ENCODE data around the gene NEIL1. TPM values are rescaled to one million over a fixed set of nuclear protein-coding genes. Genes with fewer than 3 reads are reported as not detected.

The NEIL1 gene
- total and polyA plus RNA-seq, 2 experiments from 2014 or later = 25.4 to 27.6 TPM

DNA sequence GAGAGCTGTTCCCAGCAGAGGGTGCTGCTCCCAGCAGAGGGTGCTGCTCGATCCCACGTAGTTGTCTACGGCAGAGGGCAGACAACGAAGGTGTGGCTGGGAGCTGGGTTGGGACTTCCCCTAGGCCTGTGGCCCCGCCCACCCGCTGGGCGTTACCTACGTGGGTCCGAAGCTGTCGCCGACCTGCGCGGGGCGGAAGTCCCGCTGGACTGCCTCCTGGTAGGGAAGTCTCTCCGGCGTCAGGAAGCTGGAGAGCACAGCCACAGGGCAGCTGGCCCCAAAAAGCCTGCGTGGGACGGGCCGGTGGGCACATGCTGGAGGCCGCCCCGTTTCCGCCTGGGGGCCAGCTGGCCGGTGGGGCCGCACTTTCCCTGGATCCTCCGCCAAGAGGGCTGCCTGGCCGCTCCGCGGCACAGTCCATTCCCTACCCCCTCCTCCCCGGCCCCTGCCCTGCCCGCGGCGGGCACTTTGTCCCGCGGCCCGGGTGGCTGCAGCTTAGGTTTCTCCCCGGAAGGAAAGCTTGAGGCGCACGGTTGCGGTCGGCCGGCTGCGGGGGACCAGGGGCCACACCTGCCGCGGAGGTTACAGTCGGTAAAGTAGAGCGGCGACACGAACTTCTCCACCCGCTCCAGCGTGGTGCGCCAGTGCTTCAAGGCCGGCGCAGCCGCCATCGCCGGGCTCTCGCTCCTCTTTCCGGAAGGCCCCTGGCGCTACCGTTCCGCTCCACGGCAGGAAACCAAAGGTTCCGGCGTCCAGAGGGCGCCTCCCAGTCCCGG is 21.3 kb downstream of the NEIL1 start, which contains the start of gene MAN2C1:
TSS of gene MAN2C1 (minus strand) at position 695 of the 776 bp plus-strand sequence. CDS start at position 671, 24 bp downstream.
- 1% methylated on average over 58 of the region's 67 CpGs for WGBS (ENCODE audit: low lambda C conversion rate, missing lambda C conversion rate)
- Histone ChIP-seq H4K20me1 (ENCODE audit: insufficient read depth, poor library complexity, severe bottlenecking) (no peaks in the 10 kb centered on the region), H3K27ac (peak within 1 kb of the TSS; percentile 98), H3K4me3 (peak within 1 kb of the TSS; percentile 82), H3K4me2 (peak within 1 kb of the TSS; percentile 85), H3K4me1 (ENCODE audit: insufficient read depth) (peaks cover 11% of the 10 kb centered on the region), H3K9me3 (ENCODE audit: low read depth) (no peaks in the 10 kb centered on the region), H3K9me2 (replicated peaks; ENCODE audit: insufficient read depth) (no peaks in the 10 kb centered on the region), H3K36me3 (replicated peaks; ENCODE audit: insufficient read depth, low read depth) (no peaks in the 10 kb centered on the region), H3K27me3 (no peaks in the 10 kb centered on the region), H2AFZ (peak within 1 kb of the TSS; percentile 70), H3K79me2 (peaks cover 29% of the 10 kb centered on the region)
- no peak for TF ChIP-seq EZH2 (IDR thresholded peaks at IDR 0.05; ENCODE audit: borderline replicate concordance)
- TF ChIP-seq, protein P1, sequence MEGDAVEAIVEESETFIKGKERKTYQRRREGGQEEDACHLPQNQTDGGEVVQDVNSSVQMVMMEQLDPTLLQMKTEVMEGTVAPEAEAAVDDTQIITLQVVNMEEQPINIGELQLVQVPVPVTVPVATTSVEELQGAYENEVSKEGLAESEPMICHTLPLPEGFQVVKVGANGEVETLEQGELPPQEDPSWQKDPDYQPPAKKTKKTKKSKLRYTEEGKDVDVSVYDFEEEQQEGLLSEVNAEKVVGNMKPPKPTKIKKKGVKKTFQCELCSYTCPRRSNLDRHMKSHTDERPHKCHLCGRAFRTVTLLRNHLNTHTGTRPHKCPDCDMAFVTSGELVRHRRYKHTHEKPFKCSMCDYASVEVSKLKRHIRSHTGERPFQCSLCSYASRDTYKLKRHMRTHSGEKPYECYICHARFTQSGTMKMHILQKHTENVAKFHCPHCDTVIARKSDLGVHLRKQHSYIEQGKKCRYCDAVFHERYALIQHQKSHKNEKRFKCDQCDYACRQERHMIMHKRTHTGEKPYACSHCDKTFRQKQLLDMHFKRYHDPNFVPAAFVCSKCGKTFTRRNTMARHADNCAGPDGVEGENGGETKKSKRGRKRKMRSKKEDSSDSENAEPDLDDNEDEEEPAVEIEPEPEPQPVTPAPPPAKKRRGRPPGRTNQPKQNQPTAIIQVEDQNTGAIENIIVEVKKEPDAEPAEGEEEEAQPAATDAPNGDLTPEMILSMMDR (IDR thresholded peaks at IDR 0.05; ENCODE audit: poor library complexity) = peak; percentile 86
- peak; percentile 99 for DNase-seq (ENCODE audit: low spot score)

DNA sequence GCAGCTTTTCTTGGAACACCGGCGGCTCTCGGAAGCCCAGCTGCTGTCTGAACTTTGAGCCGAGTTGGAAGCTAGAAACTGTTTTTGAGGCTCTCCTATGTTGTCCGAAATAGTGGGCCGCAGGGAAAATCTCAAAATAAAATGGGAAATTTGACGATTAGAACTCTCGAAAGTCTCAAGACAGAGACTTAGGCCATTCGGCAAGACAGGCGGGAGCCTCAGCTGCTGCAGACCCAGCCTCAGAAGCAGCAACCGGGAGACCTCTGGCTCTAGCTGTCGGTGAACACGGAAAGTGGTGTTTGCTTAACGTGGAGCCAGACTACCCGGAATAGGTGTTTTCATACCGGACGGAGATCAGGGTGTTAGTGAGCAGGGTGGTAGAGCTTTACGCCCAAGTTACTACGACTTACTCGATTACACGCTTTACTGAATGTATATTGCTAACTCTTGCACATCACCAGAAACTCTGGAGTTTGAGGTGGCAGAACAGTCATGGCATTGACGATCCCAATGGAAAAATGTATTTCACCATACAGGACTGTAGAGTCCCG is 21.9 kb downstream of the NEIL1 start:
- no peaks in the 10 kb centered on the region for H3K9me2 ChIP-seq (replicated peaks; ENCODE audit: insufficient read depth)
- H3K27me3 ChIP-seq = no peaks in the 10 kb centered on the region
- H3K4me3 ChIP-seq = peak overlapping the region; percentile 82
- TF ChIP-seq EZH2 (IDR thresholded peaks at IDR 0.05; ENCODE audit: borderline replicate concordance) = no peak
- TF ChIP-seq, protein P1 (IDR thresholded peaks at IDR 0.05; ENCODE audit: poor library complexity) = no peak
- TF ChIP-seq EZH2phosphoT487 (IDR thresholded peaks at IDR 0.05; ENCODE audit: low read depth, severe bottlenecking, unreplicated experiment) = no peak
- H4K20me1 ChIP-seq (ENCODE audit: insufficient read depth, poor library complexity, severe bottlenecking) = no peaks in the 10 kb centered on the region
- peak overlapping the region; percentile 42 for H2AFZ ChIP-seq
- peak overlapping the region; percentile 98 for H3K27ac ChIP-seq
- DNase-seq (ENCODE audit: low spot score) = no peak
- 4% methylated on average over 23 of the region's 23 CpGs for WGBS (ENCODE audit: low lambda C conversion rate, missing lambda C conversion rate)
- peaks cover 11% of the 10 kb centered on the region for H3K4me1 ChIP-seq (ENCODE audit: insufficient read depth)
- peak overlapping the region; percentile 85 for H3K4me2 ChIP-seq
- H3K9me3 ChIP-seq (ENCODE audit: low read depth) = no peaks in the 10 kb centered on the region
- peaks cover 31% of the 10 kb centered on the region for H3K79me2 ChIP-seq
- H3K36me3 ChIP-seq (replicated peaks; ENCODE audit: insufficient read depth, low read depth) = no peaks in the 10 kb centered on the region

DNA sequence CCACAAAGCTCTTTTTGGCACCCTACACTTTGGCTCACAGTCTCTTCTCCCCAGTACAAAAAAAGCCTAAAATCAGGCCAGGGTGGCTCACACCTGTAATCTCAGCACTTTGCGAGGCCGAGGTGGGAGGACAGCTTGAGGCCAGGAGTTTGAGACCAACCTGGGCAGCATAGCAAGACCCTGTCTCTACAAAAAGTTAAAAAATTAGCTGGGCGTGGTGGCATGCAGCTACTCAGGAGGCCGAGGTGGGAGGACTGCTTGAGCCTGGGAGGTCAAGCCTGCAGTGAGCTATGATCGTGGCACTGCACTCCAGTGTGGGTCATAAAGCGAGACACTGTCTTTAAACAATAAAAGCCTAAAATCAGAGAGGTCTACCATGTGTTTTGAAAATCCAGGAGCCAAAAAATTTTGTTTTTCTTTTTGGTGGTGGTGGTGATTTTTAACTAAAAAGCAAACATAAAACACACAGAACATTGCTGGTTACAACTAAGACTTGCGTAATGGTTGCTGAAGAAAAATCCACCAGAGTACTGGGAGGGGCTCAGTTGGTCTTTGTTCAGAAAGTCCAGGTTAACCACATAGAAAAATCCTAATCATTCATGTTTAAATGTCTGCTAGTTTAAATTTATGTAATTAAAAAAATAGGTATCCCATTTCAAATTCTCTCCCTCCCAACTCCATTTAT is 23.2 kb downstream of the NEIL1 start:
- H2AFZ ChIP-seq = no peak overlapping the region
- H3K79me2 ChIP-seq = peaks cover 38% of the 10 kb centered on the region
- no peaks in the 10 kb centered on the region for H4K20me1 ChIP-seq (ENCODE audit: insufficient read depth, poor library complexity, severe bottlenecking)
- no peak for TF ChIP-seq EZH2phosphoT487 (IDR thresholded peaks at IDR 0.05; ENCODE audit: low read depth, severe bottlenecking, unreplicated experiment)
- no peak for TF ChIP-seq EZH2 (IDR thresholded peaks at IDR 0.05; ENCODE audit: borderline replicate concordance)
- TF ChIP-seq, protein P1 (IDR thresholded peaks at IDR 0.05; ENCODE audit: poor library complexity) = no peak
- no peaks in the 10 kb centered on the region for H3K27me3 ChIP-seq
- DNase-seq (ENCODE audit: low spot score) = no peak
- 93% methylated on average over 7 of the region's 7 CpGs for WGBS (ENCODE audit: low lambda C conversion rate, missing lambda C conversion rate)
- H3K9me2 ChIP-seq (replicated peaks; ENCODE audit: insufficient read depth) = no peaks in the 10 kb centered on the region
- H3K4me1 ChIP-seq (ENCODE audit: insufficient read depth) = peaks cover 11% of the 10 kb centered on the region
- no peak overlapping the region for H3K4me3 ChIP-seq
- H3K36me3 ChIP-seq (replicated peaks; ENCODE audit: insufficient read depth, low read depth) = no peaks in the 10 kb centered on the region
- no peaks in the 10 kb centered on the region for H3K9me3 ChIP-seq (ENCODE audit: low read depth)
- H3K27ac ChIP-seq = peak overlapping the region; percentile 98
- peak overlapping the region; percentile 85 for H3K4me2 ChIP-seq

Measured in hepatocyte (in vitro differentiated cells).